Uterus (tissue), 2 donors: ENCODE measurements around the gene RAB3IL1.

Source experiments
- CTCF ChIP-seq, 4 experiments: fragments of 200-600 bp in 2 of 4; fragments of 450-650 bp in 2 of 4; sonication (generic) in 2 of 4; IDR thresholded peaks; one replicate each; pipeline ENCODE4 v1.5.1; 2016 to 2019; ENCODE audit warnings: antibody characterized with exemption in 4 of 4, mild to moderate bottlenecking in 2 of 4, moderate library complexity in 1 of 4
- POLR2A ChIP-seq, 2 donors: fragments of 450-650 bp; IDR thresholded peaks; one replicate each; pipeline ENCODE4 v1.6.1; 2016; ENCODE audit warnings: antibody characterized with exemption in 2 of 2, mild to moderate bottlenecking in 1 of 2, moderate library complexity in 1 of 2

GRCh38 chr11:61959678-61960077 is 42.3 kb upstream of the RAB3IL1 start:
- TF ChIP-seq CTCF (IDR thresholded peaks at IDR 0.05) (no peak), POLR2A (IDR thresholded peaks at IDR 0.05) (no peak)
